ENCODE data around the gene FBXW8. TPM values are rescaled to one million over a fixed set of nuclear protein-coding genes. Genes with fewer than 3 reads are reported as not detected.

Gene FBXW8
- total RNA-seq, 4 donors from 2014 or later = 7.8 to 29.9 (median 10.3) TPM

DNA sequence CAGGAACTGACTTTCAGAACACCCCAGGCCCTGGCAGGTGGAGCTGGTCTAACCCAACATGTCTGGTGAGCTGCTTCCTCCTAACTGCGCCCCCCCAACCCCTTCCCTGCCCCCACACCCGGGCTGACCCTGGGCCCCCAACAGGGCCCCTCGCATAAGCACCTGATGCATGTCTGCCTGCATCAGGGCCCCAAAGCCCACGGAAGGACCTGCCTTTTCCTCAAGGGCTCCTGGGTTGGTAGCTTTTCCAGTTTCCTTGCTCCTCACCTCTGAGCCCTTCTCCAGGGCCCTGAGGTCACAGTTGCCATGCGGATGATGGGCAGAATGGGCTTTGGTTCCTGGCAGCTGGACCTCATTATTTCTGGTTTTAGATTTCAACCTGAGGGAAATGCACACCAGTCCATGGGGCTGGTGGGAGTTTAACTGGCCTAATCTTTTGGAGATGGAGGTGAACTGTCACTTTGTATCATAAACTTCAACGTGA lies 170.0 kb downstream of the FBXW8 start:
- H3K4me3 ChIP-seq = no peak overlapping the region
- TF ChIP-seq EP300 (IDR thresholded peaks at IDR 0.05; ENCODE audit: low read depth) (no peak), POLR2A (IDR thresholded peaks at IDR 0.05) (no peak), POLR2AphosphoS5 (IDR thresholded peaks at IDR 0.05) (no peak)
- TF ChIP-seq, protein P1, sequence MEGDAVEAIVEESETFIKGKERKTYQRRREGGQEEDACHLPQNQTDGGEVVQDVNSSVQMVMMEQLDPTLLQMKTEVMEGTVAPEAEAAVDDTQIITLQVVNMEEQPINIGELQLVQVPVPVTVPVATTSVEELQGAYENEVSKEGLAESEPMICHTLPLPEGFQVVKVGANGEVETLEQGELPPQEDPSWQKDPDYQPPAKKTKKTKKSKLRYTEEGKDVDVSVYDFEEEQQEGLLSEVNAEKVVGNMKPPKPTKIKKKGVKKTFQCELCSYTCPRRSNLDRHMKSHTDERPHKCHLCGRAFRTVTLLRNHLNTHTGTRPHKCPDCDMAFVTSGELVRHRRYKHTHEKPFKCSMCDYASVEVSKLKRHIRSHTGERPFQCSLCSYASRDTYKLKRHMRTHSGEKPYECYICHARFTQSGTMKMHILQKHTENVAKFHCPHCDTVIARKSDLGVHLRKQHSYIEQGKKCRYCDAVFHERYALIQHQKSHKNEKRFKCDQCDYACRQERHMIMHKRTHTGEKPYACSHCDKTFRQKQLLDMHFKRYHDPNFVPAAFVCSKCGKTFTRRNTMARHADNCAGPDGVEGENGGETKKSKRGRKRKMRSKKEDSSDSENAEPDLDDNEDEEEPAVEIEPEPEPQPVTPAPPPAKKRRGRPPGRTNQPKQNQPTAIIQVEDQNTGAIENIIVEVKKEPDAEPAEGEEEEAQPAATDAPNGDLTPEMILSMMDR (IDR thresholded peaks at IDR 0.05) = no peak
- no peak overlapping the region for H3K27ac ChIP-seq
- H3K36me3 ChIP-seq = no peaks in the 10 kb centered on the region
- WGBS, 2 donors (ENCODE audit: low coverage in 1 of 2) = 30 to 55% methylated on average over 2 to 6 of the region's 6 CpGs
- no peak for DNase-seq
- H3K9me3 ChIP-seq = no peaks in the 10 kb centered on the region
- intact Hi-C loops (cut with DNase I; ENCODE audit: low total_unique reads) (no loop called here), in situ Hi-C loops (cut with MboI; ENCODE audit: low pct_ligation_motif_present in 1 of 4, low pct_unique_long_range_greater_than_20kb in 1 of 4, low sequenced_read_pairs in 3 of 4) (no loop called here)
- H3K27me3 ChIP-seq = no peaks in the 10 kb centered on the region
- no peaks in the 10 kb centered on the region for H3K4me1 ChIP-seq

Other genes with a start within 250 kb of the FBXW8 start
- 10 to 100 TPM; 22.3 to 40.3 (median 35.1) TPM for gene SPRING1, start 172.9 kb upstream of the FBXW8 start, total RNA-seq
- gene RNFT2, start 172.6 kb upstream of the FBXW8 start, total RNA-seq = 1 to 10 TPM in 1 of 4 donors, under 1 TPM in 2, not detected in 1; 0.20 to 1.1 (median 0.68) TPM
- gene HRK, start 29.5 kb upstream of the FBXW8 start, total RNA-seq = under 1 TPM in 1 of 4 donors, not detected in 3; 0.48 TPM
- 1 to 10 TPM in 3 of 4 donors, not detected in 1; 1.6 to 4.9 (median 3.6) TPM for gene TESC, start 188.5 kb downstream of the FBXW8 start, total RNA-seq

Measured in transverse colon (tissue), 4 donors.